GM12878 (cell line): ENCODE results near the gene SPEG. TPM values are rescaled to one million over a fixed set of nuclear protein-coding genes. Genes with fewer than 3 reads are reported as not detected.
A peak's percentile ranks its signal among the peaks of the same experiment; 100 is the strongest.

Experiments used
- ATAC-seq: fragments of 200-7000 bp; cut with Tn5 transposase; 3 replicates; pipeline ENCODE4 v1.9.1; 2020; ENCODE audit warnings: mild to moderate bottlenecking, moderate library complexity
- BruUV-seq: library from RNA; stranded (reverse); fragments of 400-500 nt; replicated peaks from 2 replicates; lab custom pipeline; 2021; lab: Mats Ljungman, UMichigan
- CTCF ChIA-PET: fragments of 300-600 bp; sonication (Branson Sonifier 250); formaldehyde crosslinking; extraction: SDS; loops from one replicate; lab custom pipeline; 2021; ENCODE audit warnings: inconsistent platforms; lab: Yijun Ruan, JAX
- POLR2A ChIA-PET: fragments of 350-600 bp; formaldehyde crosslinking; extraction: SDS; loops from one replicate; lab custom pipeline; 2021; ENCODE audit warnings: inconsistent platforms; lab: Charles Lee
- RAD21 ChIA-PET: fragments of 300-600 bp; sonication (Branson Sonifier 250); formaldehyde crosslinking; loops from one replicate; lab custom pipeline; 2023; ENCODE audit warnings: antibody characterized with exemption; ENCODE audit not compliant: unreplicated experiment; lab: Charles Lee
- SMC1A ChIA-PET: fragments of 300-600 bp; sonication (Branson Sonifier 250); formaldehyde crosslinking; loops from one replicate; lab custom pipeline; 2023; ENCODE audit not compliant: unreplicated experiment, uncharacterized antibody; lab: Charles Lee
- DNase-seq: peaks from one replicate; pipeline ENCODE4 v3.0.0-alpha.2; 2011; ENCODE audit warnings: low read depth, low spot score
- FAIRE-seq: peaks from 3 replicates; lab custom pipeline; 2011; peaks lifted over from hg19 to GRCh38; lab: Jason Lieb, UNC
- H2AFZ ChIP-seq: 2 replicates; pipeline ENCODE4 v1.6.0; 2011; ENCODE audit warnings: low read depth, low read length, control low read depth; ENCODE audit not compliant: control insufficient read depth
- H3K27ac ChIP-seq: 2 replicates; pipeline ENCODE4 v1.5.1; 2011; ENCODE audit warnings: control low read depth; ENCODE audit not compliant: control insufficient read depth, insufficient read depth
- H3K27me3 ChIP-seq, 2 experiments: replicated peaks in 1 of 2; 2 replicates each; pipeline versions ENCODE4 v1.6.0 to v1.6.1; 2011; ENCODE audit warnings: low read length in 1 of 2; ENCODE audit not compliant: control insufficient read depth in 2 of 2, insufficient read depth in 2 of 2
- H3K36me3 ChIP-seq, 2 experiments: 2 replicates each; pipeline ENCODE4 v1.5.1; 2011; ENCODE audit warnings: low read length in 1 of 2; ENCODE audit not compliant: control insufficient read depth in 2 of 2, insufficient read depth in 2 of 2
- H3K4me1 ChIP-seq: 2 replicates; pipeline ENCODE4 v1.6.1; 2011; ENCODE audit warnings: mild to moderate bottlenecking, low read length, moderate library complexity, mixed read lengths; ENCODE audit not compliant: control insufficient read depth, insufficient read depth
- H3K4me2 ChIP-seq: 2 replicates; pipeline ENCODE4 v1.6.0; 2011; ENCODE audit warnings: control low read depth; ENCODE audit not compliant: control insufficient read depth, insufficient read depth
- H3K4me3 ChIP-seq: fragments of 200-600 bp; sonication (generic); 2 replicates; pipeline ENCODE4 v1.5.1; 2016
- H3K79me2 ChIP-seq: 2 replicates; pipeline ENCODE4 v1.6.0; 2011; ENCODE audit warnings: low read length; ENCODE audit not compliant: control insufficient read depth, insufficient read depth
- H3K9ac ChIP-seq: 2 replicates; pipeline ENCODE4 v1.8.0; 2011; ENCODE audit warnings: low read length, control low read depth, mixed read lengths; ENCODE audit not compliant: control insufficient read depth, insufficient read depth
- H3K9me3 ChIP-seq: replicated peaks from 3 replicates; pipeline ENCODE4 v1.5.1; 2011; ENCODE audit warnings: mild to moderate bottlenecking, low read length; ENCODE audit not compliant: control insufficient read depth, insufficient read depth
- H4K20me1 ChIP-seq: 2 replicates; pipeline ENCODE4 v1.6.0; 2011; ENCODE audit not compliant: control insufficient read depth, insufficient read depth
- CBX5 ChIP-seq: sonication (generic); IDR thresholded peaks from 2 replicates; pipeline ENCODE4 v1.6.1; 2016; ENCODE audit warnings: low read depth, moderate library complexity, mild to moderate bottlenecking, inconsistent platforms
- CHD4 ChIP-seq: fragments of 200-600 bp; sonication (generic); IDR thresholded peaks from 2 replicates; pipeline ENCODE4 v1.6.1; 2016; ENCODE audit warnings: mild to moderate bottlenecking
- EGR1 ChIP-seq, 2 experiments: IDR thresholded peaks; 1 replicate in 1 of 2; 2 replicates in 1 of 2; pipeline ENCODE4 v1.6.1; 2011 to 2012; ENCODE audit warnings: low read depth in 2 of 2, low read length in 2 of 2, borderline replicate concordance in 1 of 2, mild to moderate bottlenecking in 1 of 2, moderate library complexity in 1 of 2
- MEF2A ChIP-seq: IDR thresholded peaks from 2 replicates; pipeline ENCODE4 v1.6.1; 2011; ENCODE audit warnings: low read depth, mild to moderate bottlenecking, low read length, moderate library complexity; ENCODE audit not compliant: insufficient read depth
- RELA ChIP-seq: fragments of 450-650 bp; IDR thresholded peaks from 2 replicates; pipeline ENCODE4 v1.8.0; 2014; ENCODE audit warnings: borderline replicate concordance; ENCODE audit not compliant: partially characterized antibody
- SIN3A ChIP-seq: IDR thresholded peaks from 2 replicates; pipeline ENCODE4 v1.6.1; 2012; ENCODE audit warnings: low read depth, low read length, improper control_type of control experiment
- SREBF1 ChIP-seq: IDR thresholded peaks from 2 replicates; pipeline ENCODE4 v1.6.1; 2012; ENCODE audit warnings: mild to moderate bottlenecking, low read length
- TARDBP ChIP-seq: IDR thresholded peaks from 2 replicates; pipeline ENCODE4 v1.6.1; 2016; ENCODE audit warnings: borderline replicate concordance
- WRNIP1 ChIP-seq: IDR thresholded peaks from 2 replicates; pipeline ENCODE4 v1.6.1; 2011; ENCODE audit warnings: low read depth, low read length, improper control_type of control experiment, borderline replicate concordance
- WGBS: methylation state at CpG from one replicate; pipeline ENCODE4 v1.1.6; 2016; ENCODE audit warnings: low lambda C conversion rate; ENCODE audit not compliant: insufficient replicate concordance, insufficient coverage; ENCODE audit errors: missing lambda C conversion rate; 5-methylcytosine and 5-hydroxymethylcytosine counted together
- in situ Hi-C: fragments of 300-500 bp; cut with MboI; formaldehyde crosslinking; loops from 9 replicates; pipeline ENCODE4 v1.14.3; 2018; ENCODE audit warnings: mixed read lengths
- intact Hi-C: fragments of 100-400 bp; cut with micrococcal nuclease; formaldehyde crosslinking; loops from one replicate; pipeline ENCODE4 v1.14.2; 2022; ENCODE audit not compliant: unreplicated experiment
- polyA plus RNA-seq, 11 experiments: library from polyadenylated mRNA; depleted of rRNA in 4 of 11; unstranded in 6 of 11; stranded (reverse) in 5 of 11; fragments of >200 nt; fragmentation: Nextera tagmentation in 4 of 11; fragmentation: Illumina TruSeq in 1 of 11; extraction: Ambion mirVana in 4 of 11; extraction: Trizol in 1 of 11; gene quantifications; 1 replicate in 1 of 11; 2 replicates in 10 of 11; pipeline versions ENCODE4 v1.2.1 to v1.2.3, GENCODE V29; 2011 to 2016; ENCODE audit warnings: inconsistent platforms in 2 of 11, missing spikeins in 2 of 11, low read depth in 1 of 11
- total RNA-seq, 4 experiments: library from RNA; depleted of rRNA in 3 of 4; stranded (reverse); fragments of >200 nt in 3 of 4; fragmentation: Illumina TruSeq in 1 of 4; extraction: Trizol in 1 of 4; gene quantifications; 2 replicates each; pipeline versions ENCODE4 v1.2.1 to v1.2.3, GENCODE V29; 2013 to 2021
- TF ChIP-seq, protein P1 (sequence below): IDR thresholded peaks from 2 replicates; pipeline ENCODE4 v1.6.1; 2011; ENCODE audit warnings: low read depth, low read length, improper control_type of control experiment, borderline replicate concordance
- TF ChIP-seq, protein P2 (sequence below): fragments of 150-350 bp; IDR thresholded peaks from 2 replicates; pipeline ENCODE4 v1.6.1; 2016; ENCODE audit warnings: low read depth, low read length

The SPEG gene
- total and polyA plus RNA-seq, 10 of the 15 experiments (the other 5 are each of a cell fraction or from before 2014, with no cell fraction given) = 0.03 to 0.28 TPM; not detected in 8

DNA sequence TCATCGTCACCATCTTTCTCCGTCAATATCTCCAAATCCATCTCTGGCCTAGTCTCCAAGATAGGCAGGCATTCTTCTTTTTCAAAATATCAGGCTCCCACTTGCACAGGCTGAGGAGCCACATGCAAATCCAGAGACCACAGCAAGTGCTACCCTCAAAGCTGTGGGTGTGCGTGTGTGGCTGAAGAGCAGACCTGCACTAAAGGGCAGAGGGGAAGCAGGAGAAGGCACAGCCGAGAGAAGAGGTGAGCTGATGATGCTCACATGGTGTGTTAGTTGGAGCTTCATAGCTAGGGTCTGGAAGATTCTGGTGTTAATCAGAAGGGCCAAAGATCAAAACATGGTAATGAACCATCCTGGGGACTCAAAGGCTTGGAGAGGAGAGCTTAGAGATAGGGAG lies 3.8 kb downstream of the SPEG start:
- Histone ChIP-seq H4K20me1 (no peaks in the 10 kb centered on the region; the same call in 1 of the 2 replicates), H3K4me3 (no peak overlapping the region), H3K9me3 (no peaks in the 10 kb centered on the region), H3K9ac (no peak overlapping the region), H3K4me1 (no peaks in the 10 kb centered on the region), H3K36me3 (no peaks in the 10 kb centered on the region), H3K27me3 (peaks cover 9 to 20% of the 10 kb centered on the region in 2 experiments), H3K27ac (no peak overlapping the region), H3K79me2 (no peaks in the 10 kb centered on the region), H3K4me2 (no peak overlapping the region), H2AFZ (no peak overlapping the region)
- FAIRE-seq (no peak), DNase-seq (no peak), ATAC-seq (peak; percentile 30; the same call in 1 of the 3 replicates)
- intact Hi-C loops (no loop called here), in situ Hi-C loops (no loop called here)
- WGBS = 37% methylated on average over 4 of the region's 4 CpGs
- BruUV-seq = no TSS peak
- POLR2A ChIA-PET = no interaction called here
- RAD21 ChIA-PET = no interaction called here
- CTCF ChIA-PET = interaction anchor here (1.0 kb wide), 1 partner anchor 91 kb away, joined by 3 read pairs; no protein-coding TSS in a partner anchor
- SMC1A ChIA-PET = no interaction called here
- no peak for TF ChIP-seq SIN3A

DNA sequence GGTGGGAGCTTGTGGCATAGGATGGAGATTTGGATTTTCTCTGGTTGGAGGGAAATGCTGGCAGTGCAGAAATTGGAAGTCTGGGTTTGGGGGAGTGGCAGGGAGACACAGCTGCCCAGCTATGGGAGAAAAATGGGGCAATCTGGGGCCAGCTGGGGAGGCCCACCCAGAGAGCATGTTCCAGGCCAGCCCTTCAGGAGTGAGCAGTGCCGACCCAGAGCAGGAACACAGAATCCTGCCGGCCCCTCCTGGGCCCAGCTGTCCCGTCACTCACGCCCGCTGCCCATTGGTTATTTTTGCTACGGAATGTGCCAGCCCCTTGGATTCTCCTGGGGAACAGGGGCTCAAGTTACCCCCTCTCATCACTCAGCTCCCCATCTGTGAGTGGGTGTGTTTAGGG lies 4.9 kb downstream of the SPEG start:
- ATAC-seq = no peak
- H3K27me3 ChIP-seq = peaks cover 9 to 16% of the 10 kb centered on the region in 2 experiments
- RAD21 ChIA-PET = no interaction called here
- H3K4me1 ChIP-seq = no peaks in the 10 kb centered on the region
- H4K20me1 ChIP-seq = no peaks in the 10 kb centered on the region
- H3K79me2 ChIP-seq = no peaks in the 10 kb centered on the region
- H3K4me2 ChIP-seq = no peak overlapping the region
- in situ Hi-C loops = no loop called here
- no peaks in the 10 kb centered on the region for H3K36me3 ChIP-seq
- no peak overlapping the region for H2AFZ ChIP-seq
- H3K9ac ChIP-seq = no peak overlapping the region
- WGBS = 50% methylated on average over 6 of the region's 6 CpGs
- no peak for DNase-seq
- POLR2A ChIA-PET = interaction anchor here (0.5 kb wide), 1 partner anchor 1024 kb away, joined by 5 read pairs; no protein-coding TSS in a partner anchor
- H3K27ac ChIP-seq = no peak overlapping the region
- no peak for FAIRE-seq
- SMC1A ChIA-PET = no interaction called here
- CTCF ChIA-PET = interaction anchor here (1.0 kb wide), 1 partner anchor 90 kb away, joined by 3 read pairs; no protein-coding TSS in a partner anchor
- H3K4me3 ChIP-seq = no peak overlapping the region
- H3K9me3 ChIP-seq = no peaks in the 10 kb centered on the region
- no TSS peak for BruUV-seq
- intact Hi-C loops = no loop called here
- TF ChIP-seq WRNIP1 = no peak
- TF ChIP-seq, protein P1, sequence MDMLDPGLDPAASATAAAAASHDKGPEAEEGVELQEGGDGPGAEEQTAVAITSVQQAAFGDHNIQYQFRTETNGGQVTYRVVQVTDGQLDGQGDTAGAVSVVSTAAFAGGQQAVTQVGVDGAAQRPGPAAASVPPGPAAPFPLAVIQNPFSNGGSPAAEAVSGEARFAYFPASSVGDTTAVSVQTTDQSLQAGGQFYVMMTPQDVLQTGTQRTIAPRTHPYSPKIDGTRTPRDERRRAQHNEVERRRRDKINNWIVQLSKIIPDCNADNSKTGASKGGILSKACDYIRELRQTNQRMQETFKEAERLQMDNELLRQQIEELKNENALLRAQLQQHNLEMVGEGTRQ = no peak
- TF ChIP-seq SREBF1 = no peak
- TF ChIP-seq, protein P2, sequence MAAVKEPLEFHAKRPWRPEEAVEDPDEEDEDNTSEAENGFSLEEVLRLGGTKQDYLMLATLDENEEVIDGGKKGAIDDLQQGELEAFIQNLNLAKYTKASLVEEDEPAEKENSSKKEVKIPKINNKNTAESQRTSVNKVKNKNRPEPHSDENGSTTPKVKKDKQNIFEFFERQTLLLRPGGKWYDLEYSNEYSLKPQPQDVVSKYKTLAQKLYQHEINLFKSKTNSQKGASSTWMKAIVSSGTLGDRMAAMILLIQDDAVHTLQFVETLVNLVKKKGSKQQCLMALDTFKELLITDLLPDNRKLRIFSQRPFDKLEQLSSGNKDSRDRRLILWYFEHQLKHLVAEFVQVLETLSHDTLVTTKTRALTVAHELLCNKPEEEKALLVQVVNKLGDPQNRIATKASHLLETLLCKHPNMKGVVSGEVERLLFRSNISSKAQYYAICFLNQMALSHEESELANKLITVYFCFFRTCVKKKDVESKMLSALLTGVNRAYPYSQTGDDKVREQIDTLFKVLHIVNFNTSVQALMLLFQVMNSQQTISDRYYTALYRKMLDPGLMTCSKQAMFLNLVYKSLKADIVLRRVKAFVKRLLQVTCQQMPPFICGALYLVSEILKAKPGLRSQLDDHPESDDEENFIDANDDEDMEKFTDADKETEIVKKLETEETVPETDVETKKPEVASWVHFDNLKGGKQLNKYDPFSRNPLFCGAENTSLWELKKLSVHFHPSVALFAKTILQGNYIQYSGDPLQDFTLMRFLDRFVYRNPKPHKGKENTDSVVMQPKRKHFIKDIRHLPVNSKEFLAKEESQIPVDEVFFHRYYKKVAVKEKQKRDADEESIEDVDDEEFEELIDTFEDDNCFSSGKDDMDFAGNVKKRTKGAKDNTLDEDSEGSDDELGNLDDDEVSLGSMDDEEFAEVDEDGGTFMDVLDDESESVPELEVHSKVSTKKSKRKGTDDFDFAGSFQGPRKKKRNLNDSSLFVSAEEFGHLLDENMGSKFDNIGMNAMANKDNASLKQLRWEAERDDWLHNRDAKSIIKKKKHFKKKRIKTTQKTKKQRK = no peak
- TF ChIP-seq RELA = no peak
- TF ChIP-seq MEF2A = no peak
- no peak for TF ChIP-seq CHD4
- no peak for TF ChIP-seq CBX5
- no peak for TF ChIP-seq TARDBP
- no peak for TF ChIP-seq EGR1 (IDR thresholded peaks at IDR 0.05; ENCODE audit: borderline replicate concordance in 1 of 2, low read depth in 2 of 2, low read length in 2 of 2)
